ENCODE measurements around the gene SSUH2. TPM values are rescaled to one million over a fixed set of nuclear protein-coding genes. Genes with fewer than 3 reads are reported as not detected.

SSUH2 gene
- total RNA-seq, 1 experiment from 2014 or later, result 0.94 TPM

DNA sequence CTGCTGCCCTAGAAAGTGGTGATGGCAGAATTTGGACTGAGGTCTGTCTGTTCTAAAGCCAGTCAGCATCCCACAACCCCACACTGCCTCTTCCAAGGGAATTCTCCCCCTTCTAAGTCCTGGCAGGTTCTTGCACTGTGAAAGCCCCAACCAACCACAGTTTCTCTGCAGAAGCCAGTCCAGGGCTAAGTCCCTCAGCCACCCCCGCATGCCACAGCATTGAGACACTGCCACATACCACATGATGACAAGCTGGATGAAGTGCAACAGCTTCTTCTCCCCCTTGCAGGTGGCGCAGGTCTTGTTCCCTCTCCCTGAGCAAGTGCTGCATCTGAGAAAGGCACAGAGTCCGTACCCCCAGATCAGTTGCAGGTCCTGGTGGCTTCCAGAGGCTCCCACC lies 18.6 kb downstream of the SSUH2 start (continued):
- TF ChIP-seq, protein P1, sequence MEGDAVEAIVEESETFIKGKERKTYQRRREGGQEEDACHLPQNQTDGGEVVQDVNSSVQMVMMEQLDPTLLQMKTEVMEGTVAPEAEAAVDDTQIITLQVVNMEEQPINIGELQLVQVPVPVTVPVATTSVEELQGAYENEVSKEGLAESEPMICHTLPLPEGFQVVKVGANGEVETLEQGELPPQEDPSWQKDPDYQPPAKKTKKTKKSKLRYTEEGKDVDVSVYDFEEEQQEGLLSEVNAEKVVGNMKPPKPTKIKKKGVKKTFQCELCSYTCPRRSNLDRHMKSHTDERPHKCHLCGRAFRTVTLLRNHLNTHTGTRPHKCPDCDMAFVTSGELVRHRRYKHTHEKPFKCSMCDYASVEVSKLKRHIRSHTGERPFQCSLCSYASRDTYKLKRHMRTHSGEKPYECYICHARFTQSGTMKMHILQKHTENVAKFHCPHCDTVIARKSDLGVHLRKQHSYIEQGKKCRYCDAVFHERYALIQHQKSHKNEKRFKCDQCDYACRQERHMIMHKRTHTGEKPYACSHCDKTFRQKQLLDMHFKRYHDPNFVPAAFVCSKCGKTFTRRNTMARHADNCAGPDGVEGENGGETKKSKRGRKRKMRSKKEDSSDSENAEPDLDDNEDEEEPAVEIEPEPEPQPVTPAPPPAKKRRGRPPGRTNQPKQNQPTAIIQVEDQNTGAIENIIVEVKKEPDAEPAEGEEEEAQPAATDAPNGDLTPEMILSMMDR (IDR thresholded peaks at IDR 0.05), result no peak
- no peak for TF ChIP-seq MXD4 (CRISPR knock-in tag; IDR thresholded peaks at IDR 0.05; ENCODE audit: borderline replicate concordance)
- no peak for TF ChIP-seq SOX15 (CRISPR knock-in tag; IDR thresholded peaks at IDR 0.05)
- TF ChIP-seq TCF7 (CRISPR knock-in tag; IDR thresholded peaks at IDR 0.05; ENCODE audit: low read depth), result no peak

DNA sequence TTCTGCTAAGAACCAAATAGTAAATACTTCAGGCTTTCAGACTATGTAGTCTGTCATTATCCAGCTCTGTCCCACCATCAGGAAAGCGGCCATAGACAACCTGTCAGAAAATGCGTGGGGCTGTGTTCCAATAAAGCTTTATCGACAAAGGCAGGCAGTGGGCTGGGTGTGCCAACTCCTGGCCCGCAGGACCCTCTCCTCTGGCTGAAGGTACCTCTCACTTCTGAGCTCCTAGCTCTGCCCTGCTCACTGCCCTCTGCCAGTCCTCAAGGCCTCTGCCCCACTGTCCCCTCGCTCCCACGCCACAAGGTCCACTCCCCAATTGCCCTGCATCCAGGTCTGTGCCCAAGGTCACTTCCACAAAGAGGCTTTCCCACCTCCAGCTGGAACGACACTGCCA lies 20.0 kb downstream of the SSUH2 start:
- H3K4me3 Mint-ChIP-seq, result no peak overlapping the region
- H3K4me1 Mint-ChIP-seq, result peaks cover 11% of the 10 kb centered on the region
- ChIA-PET CTCF (interaction anchor here (1.2 to 1.9 kb wide), 2 partner anchors 89 to 183 kb away, joined by 4 to 6 read pairs; no protein-coding TSS in a partner anchor), POLR2A (no interaction called here)
- ATAC-seq, result no peak
- no peak overlapping the region for H3K27ac Mint-ChIP-seq
- H3K36me3 Mint-ChIP-seq, result no peaks in the 10 kb centered on the region
- peaks cover 10% of the 10 kb centered on the region for H3K9me3 Mint-ChIP-seq
- TF ChIP-seq TCF7 (CRISPR knock-in tag; IDR thresholded peaks at IDR 0.05; ENCODE audit: low read depth), result no peak
- no peak for TF ChIP-seq ZNF416 (CRISPR knock-in tag; IDR thresholded peaks at IDR 0.05)
- TF ChIP-seq NR3C1 (CRISPR knock-in tag; conservative IDR thresholded peaks at IDR 0.05; ENCODE audit: low read depth), result no peak
- no peak for TF ChIP-seq ZNF423 (CRISPR knock-in tag; IDR thresholded peaks at IDR 0.05)
- no peak for TF ChIP-seq ZNF263 (CRISPR knock-in tag; IDR thresholded peaks at IDR 0.05; ENCODE audit: low read depth)
- TF ChIP-seq, protein P2, sequence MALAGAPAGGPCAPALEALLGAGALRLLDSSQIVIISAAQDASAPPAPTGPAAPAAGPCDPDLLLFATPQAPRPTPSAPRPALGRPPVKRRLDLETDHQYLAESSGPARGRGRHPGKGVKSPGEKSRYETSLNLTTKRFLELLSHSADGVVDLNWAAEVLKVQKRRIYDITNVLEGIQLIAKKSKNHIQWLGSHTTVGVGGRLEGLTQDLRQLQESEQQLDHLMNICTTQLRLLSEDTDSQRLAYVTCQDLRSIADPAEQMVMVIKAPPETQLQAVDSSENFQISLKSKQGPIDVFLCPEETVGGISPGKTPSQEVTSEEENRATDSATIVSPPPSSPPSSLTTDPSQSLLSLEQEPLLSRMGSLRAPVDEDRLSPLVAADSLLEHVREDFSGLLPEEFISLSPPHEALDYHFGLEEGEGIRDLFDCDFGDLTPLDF (CRISPR knock-in tag; IDR thresholded peaks at IDR 0.05), result no peak
- no peak for TF ChIP-seq ZNF138 (CRISPR knock-in tag; conservative IDR thresholded peaks at IDR 0.05)
- TF ChIP-seq, protein P3, sequence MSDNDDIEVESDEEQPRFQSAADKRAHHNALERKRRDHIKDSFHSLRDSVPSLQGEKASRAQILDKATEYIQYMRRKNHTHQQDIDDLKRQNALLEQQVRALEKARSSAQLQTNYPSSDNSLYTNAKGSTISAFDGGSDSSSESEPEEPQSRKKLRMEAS (CRISPR knock-in tag; IDR thresholded peaks at IDR 0.05), result no peak
- TF ChIP-seq ZNF219 (CRISPR knock-in tag; IDR thresholded peaks at IDR 0.05; ENCODE audit: borderline replicate concordance), result no peak
- TF ChIP-seq ZNF671 (CRISPR knock-in tag; IDR thresholded peaks at IDR 0.05), result no peak
- TF ChIP-seq, protein P4, sequence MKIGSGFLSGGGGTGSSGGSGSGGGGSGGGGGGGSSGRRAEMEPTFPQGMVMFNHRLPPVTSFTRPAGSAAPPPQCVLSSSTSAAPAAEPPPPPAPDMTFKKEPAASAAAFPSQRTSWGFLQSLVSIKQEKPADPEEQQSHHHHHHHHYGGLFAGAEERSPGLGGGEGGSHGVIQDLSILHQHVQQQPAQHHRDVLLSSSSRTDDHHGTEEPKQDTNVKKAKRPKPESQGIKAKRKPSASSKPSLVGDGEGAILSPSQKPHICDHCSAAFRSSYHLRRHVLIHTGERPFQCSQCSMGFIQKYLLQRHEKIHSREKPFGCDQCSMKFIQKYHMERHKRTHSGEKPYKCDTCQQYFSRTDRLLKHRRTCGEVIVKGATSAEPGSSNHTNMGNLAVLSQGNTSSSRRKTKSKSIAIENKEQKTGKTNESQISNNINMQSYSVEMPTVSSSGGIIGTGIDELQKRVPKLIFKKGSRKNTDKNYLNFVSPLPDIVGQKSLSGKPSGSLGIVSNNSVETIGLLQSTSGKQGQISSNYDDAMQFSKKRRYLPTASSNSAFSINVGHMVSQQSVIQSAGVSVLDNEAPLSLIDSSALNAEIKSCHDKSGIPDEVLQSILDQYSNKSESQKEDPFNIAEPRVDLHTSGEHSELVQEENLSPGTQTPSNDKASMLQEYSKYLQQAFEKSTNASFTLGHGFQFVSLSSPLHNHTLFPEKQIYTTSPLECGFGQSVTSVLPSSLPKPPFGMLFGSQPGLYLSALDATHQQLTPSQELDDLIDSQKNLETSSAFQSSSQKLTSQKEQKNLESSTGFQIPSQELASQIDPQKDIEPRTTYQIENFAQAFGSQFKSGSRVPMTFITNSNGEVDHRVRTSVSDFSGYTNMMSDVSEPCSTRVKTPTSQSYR (CRISPR knock-in tag; IDR thresholded peaks at IDR 0.05), result no peak
- TF ChIP-seq, protein P5, sequence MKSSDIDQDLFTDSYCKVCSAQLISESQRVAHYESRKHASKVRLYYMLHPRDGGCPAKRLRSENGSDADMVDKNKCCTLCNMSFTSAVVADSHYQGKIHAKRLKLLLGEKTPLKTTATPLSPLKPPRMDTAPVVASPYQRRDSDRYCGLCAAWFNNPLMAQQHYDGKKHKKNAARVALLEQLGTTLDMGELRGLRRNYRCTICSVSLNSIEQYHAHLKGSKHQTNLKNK (CRISPR knock-in tag; IDR thresholded peaks at IDR 0.05), result no peak
- TF ChIP-seq GABPB1 (CRISPR knock-in tag; IDR thresholded peaks at IDR 0.05), result no peak
- no peak for TF ChIP-seq CREB1 (CRISPR knock-in tag; IDR thresholded peaks at IDR 0.05)
- TF ChIP-seq, protein P1 (IDR thresholded peaks at IDR 0.05), result no peak
- TF ChIP-seq ZBTB21 (CRISPR knock-in tag; IDR thresholded peaks at IDR 0.05; ENCODE audit: borderline replicate concordance), result no peak
- TF ChIP-seq, protein P6, sequence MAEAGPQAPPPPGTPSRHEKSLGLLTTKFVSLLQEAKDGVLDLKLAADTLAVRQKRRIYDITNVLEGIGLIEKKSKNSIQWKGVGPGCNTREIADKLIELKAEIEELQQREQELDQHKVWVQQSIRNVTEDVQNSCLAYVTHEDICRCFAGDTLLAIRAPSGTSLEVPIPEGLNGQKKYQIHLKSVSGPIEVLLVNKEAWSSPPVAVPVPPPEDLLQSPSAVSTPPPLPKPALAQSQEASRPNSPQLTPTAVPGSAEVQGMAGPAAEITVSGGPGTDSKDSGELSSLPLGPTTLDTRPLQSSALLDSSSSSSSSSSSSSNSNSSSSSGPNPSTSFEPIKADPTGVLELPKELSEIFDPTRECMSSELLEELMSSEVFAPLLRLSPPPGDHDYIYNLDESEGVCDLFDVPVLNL (CRISPR knock-in tag; IDR thresholded peaks at IDR 0.05; ENCODE audit: borderline replicate concordance, low read depth), result no peak
- TF ChIP-seq, protein P7, sequence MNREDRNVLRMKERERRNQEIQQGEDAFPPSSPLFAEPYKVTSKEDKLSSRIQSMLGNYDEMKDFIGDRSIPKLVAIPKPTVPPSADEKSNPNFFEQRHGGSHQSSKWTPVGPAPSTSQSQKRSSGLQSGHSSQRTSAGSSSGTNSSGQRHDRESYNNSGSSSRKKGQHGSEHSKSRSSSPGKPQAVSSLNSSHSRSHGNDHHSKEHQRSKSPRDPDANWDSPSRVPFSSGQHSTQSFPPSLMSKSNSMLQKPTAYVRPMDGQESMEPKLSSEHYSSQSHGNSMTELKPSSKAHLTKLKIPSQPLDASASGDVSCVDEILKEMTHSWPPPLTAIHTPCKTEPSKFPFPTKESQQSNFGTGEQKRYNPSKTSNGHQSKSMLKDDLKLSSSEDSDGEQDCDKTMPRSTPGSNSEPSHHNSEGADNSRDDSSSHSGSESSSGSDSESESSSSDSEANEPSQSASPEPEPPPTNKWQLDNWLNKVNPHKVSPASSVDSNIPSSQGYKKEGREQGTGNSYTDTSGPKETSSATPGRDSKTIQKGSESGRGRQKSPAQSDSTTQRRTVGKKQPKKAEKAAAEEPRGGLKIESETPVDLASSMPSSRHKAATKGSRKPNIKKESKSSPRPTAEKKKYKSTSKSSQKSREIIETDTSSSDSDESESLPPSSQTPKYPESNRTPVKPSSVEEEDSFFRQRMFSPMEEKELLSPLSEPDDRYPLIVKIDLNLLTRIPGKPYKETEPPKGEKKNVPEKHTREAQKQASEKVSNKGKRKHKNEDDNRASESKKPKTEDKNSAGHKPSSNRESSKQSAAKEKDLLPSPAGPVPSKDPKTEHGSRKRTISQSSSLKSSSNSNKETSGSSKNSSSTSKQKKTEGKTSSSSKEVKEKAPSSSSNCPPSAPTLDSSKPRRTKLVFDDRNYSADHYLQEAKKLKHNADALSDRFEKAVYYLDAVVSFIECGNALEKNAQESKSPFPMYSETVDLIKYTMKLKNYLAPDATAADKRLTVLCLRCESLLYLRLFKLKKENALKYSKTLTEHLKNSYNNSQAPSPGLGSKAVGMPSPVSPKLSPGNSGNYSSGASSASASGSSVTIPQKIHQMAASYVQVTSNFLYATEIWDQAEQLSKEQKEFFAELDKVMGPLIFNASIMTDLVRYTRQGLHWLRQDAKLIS (CRISPR knock-in tag; IDR thresholded peaks at IDR 0.05; ENCODE audit: borderline replicate concordance), result no peak
- no peak for TF ChIP-seq MYBL2 (CRISPR knock-in tag; IDR thresholded peaks at IDR 0.05)
- DNase-seq (ENCODE audit: low spot score), result no peak
- H3K27me3 Mint-ChIP-seq (ENCODE audit: low read depth), result peaks cover 4% of the 10 kb centered on the region; the same call in 1 of the 2 replicates
